Fibroblast of lung (primary cell): ENCODE results near the gene VAV2.

Experiments used
- EZH2 ChIP-seq: IDR thresholded peaks from 2 replicates; pipeline ENCODE4 v1.5.1; 2012; ENCODE audit warnings: low read length, control low read depth, mild to moderate bottlenecking; ENCODE audit errors: missing control alignments
- TF ChIP-seq, protein P1 (sequence below), 2 donors: IDR thresholded peaks in 1 of 2; conservative IDR thresholded peaks in 1 of 2; 1 replicate in 1 of 2; 2 replicates in 1 of 2; pipeline ENCODE4 v1.5.1; 2011 to 2012; ENCODE audit warnings: low read length in 2 of 2, control low read depth in 1 of 2, inconsistent platforms in 1 of 2, low read depth in 1 of 2, mild to moderate bottlenecking in 1 of 2

DNA sequence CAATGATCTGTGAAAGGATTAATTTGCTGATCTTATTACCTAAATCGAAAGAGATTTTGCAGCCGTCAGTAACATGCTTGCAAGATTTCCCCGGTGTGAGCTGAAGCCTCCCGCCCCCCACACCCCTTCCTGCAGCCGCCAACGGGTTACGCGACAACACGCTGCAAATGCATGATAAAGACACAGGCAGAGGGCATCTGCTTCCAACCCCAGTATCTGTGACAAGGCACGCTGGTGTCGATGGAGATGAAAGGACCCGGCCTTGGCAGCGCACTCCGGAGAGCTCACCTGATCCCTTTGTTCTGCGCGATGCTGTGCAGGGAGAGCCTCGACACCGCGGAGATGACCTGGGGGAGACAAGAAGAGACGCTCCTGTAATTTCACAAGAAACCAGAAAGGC lies 131.0 kb downstream of the VAV2 start:
- TF ChIP-seq, protein P1, sequence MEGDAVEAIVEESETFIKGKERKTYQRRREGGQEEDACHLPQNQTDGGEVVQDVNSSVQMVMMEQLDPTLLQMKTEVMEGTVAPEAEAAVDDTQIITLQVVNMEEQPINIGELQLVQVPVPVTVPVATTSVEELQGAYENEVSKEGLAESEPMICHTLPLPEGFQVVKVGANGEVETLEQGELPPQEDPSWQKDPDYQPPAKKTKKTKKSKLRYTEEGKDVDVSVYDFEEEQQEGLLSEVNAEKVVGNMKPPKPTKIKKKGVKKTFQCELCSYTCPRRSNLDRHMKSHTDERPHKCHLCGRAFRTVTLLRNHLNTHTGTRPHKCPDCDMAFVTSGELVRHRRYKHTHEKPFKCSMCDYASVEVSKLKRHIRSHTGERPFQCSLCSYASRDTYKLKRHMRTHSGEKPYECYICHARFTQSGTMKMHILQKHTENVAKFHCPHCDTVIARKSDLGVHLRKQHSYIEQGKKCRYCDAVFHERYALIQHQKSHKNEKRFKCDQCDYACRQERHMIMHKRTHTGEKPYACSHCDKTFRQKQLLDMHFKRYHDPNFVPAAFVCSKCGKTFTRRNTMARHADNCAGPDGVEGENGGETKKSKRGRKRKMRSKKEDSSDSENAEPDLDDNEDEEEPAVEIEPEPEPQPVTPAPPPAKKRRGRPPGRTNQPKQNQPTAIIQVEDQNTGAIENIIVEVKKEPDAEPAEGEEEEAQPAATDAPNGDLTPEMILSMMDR (conservative IDR thresholded peaks at IDR 0.05 in 1 of 2, IDR thresholded peaks at IDR 0.05 in 1 of 2; ENCODE audit: low read depth in 1 of 2, low read length in 2 of 2): no peak
- no peak for TF ChIP-seq EZH2
